HG03039 (cell line): ENCODE results near the gene ARHGEF28.

ENCODE experiments used
- ATAC-seq: cut with Tn5 transposase; IDR thresholded peaks from one replicate; pipeline ENCODE4 v1.9.1; 2021; ENCODE audit warnings: mild to moderate bottlenecking, moderate library complexity; ENCODE audit not compliant: unreplicated experiment

Gene ARHGEF28

DNA sequence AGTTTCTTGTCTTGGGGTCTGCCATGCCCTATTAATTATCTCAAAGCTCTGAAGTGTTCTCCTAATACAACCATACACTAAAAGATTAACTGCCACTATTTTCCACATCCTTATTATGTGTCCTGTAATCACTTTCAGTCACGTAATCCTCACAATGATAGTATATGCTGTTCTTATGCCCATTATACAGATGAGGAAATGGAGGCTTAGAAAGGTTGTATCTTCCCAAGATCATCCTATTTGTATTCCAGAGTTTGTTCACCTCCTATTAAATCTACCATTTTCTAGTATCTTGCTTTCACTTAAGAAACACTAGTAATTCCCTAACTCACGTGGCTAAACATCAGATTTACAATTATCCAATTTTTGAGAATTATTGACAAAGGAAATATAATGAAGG, 2.9 kb upstream of the ARHGEF28 start:
- no peak for ATAC-seq

DNA sequence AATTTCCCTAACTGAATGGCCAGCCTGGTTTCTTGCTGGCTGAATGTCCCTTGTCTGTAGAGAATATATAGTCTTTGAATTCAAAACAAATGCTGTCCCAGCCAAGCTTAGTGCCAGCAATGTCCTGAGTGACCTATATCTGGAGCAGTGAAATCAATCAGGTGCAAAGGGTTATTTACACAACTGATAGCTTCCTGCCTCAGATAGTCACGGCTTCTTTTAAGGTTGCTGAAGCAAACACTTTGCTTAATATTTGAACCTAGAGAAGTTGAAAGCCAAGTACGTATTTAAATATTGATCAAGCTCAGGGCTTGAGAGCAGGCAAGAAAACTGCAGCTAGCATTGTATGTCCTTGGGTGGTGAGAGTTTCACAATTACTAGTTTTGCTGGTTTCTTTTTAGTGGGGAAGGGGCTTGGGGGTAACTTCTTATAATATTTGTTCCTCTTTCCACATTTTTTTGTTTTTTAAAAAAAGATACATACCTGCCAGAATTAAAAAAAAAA, 2.0 kb upstream of the ARHGEF28 start:
- no peak for ATAC-seq

DNA sequence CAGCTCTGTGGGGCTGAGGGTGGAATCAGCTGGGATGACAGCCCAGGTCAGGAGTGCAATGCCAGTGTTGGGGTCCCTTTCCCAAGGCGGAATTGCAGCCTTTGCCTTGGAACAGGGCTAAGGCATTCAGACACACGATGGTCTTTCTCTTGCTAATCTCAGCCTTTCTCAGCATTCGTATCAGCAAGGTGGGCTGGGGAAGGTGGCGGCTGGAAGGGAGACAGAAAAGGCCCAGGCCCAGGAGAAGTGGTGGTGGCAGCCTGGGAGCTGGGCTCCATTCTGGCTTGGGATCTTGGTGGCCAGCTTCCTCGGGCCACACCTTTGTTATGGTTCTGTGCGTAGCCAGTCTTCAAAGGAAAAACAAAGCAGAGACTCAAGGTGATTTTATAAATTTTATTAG, 1.1 kb upstream of the ARHGEF28 start:
- ATAC-seq = no peak

DNA sequence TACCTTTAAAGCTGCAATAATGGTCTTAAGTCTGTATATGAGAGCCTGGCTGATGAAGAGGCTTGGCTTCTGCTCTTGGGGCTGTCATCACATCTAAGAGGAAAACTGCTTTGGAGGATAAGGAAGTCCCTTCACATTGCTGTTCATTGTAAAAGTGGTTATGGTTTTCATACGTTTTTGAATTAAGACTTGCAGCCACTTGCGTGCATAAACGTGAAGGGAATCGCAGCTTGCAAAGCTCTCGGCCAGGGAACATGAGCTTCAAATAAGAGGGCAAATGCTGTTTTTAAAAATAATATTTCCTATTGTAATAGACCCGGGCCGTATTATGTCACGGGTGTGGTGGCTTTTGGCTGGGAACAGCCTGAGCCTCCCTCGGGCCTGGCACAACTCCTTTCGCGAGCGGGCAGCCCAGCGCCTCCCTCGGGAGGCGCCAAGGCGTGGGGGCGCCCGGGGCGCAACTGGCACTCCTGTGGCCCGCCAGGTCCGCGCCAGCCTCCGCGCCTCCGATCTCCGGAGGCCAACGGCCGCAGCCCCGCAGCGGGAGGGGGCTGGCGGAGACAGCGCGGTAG, 538 bp upstream of the ARHGEF28 start:
- peak; percentile 26 for ATAC-seq

DNA sequence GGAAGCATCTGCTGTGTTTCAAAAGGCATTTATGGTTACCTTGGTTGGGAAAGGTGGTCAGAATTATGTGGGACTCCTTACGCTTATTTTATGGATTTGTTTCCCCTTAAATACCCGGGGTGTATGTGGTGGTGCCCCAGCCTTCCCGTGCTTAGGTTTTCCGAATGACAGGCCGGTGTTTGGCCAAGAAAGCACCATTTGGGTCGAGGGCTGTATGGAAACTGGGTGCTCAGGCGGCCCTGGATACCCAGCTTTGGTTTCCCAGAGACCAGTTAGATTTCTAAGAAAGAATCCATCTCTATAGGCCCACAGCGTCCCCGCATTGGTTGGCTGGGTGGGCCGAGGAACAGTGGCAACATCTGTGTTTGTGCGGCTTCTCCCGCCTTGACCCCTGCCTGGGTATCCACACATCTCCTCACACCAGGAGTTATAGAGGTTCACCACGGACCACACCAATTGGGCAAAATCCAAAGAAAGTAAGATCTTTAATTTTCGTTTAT, 868 bp downstream of the ARHGEF28 start:
- ATAC-seq = no peak

DNA sequence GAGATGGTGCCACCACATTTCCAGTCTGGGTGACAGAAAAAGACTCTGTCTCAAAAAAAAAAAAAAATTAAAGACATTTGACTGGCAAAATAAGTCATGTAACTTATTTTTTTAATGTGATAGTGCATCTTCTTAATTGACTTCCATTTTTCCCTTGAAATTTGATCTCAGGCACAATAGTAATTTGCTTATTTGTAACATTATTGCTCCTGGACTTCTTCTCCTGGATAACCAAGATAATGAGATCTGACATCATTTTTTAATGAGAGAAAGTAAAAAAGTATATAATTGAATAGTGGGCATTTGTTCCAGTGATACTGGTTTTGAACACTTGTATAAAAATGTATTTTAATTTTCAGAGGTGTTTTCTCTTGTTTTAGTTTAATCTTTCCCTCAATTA, 3.5 kb downstream of the ARHGEF28 start:
- ATAC-seq = no peak

DNA sequence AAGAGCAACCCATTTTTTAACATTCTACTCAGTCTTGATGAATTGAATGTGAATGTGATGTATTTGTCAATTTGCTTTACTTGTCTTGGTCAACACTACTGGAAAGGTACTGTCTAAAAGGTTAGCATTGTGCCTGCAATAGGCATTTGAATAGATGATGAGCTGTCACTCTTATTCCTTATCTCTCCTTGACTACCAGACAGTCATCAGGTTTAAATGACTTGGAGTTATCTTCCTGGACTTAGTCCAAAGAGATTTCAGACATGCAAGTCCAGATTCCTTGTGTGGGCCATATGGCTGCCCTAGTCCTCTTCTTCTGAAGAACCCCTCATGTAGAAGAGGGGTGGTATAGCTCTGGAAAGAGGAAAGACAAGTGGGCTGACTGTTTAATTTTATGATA, 4.8 kb downstream of the ARHGEF28 start:
- ATAC-seq = no peak

DNA sequence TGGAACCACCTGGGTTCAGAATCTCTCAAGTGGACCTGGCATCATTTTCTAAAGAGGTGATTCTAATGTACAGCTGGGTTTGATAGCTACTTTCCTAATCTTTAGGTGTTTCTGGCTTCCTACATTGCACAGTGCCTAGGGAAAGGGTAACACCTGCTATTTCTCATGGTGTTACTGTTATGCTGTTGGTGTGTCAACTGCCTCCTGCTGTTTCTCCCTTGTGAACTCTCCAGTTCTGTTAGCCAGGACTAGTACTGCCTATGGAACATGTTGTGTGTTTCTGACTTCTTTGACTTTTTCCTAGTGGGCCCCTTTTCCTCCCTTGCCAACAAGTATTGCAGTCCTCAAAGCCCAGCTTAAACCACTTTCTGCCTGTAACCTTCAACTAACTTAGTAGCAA, 5.5 kb downstream of the ARHGEF28 start:
- no peak for ATAC-seq

DNA sequence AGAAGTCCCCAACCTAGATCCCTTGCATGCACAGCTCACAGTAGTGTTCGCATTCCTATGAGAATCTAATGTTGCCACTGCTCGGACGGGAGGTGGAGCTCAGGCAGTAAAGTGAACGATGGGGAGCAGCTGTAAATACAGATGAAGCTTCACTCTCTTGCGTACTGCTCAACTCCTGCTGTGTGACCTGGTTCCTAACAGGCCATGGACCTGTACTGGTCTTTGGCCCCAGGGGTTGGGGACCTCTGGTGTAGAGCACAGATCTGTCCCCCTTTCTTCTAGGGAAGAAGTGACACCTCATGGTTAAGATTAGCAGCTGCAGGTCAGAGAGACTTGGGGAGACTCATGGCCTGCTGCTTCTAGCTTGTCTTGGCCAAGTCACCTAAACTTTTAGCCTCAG, 7.1 kb downstream of the ARHGEF28 start:
- no peak for ATAC-seq

DNA sequence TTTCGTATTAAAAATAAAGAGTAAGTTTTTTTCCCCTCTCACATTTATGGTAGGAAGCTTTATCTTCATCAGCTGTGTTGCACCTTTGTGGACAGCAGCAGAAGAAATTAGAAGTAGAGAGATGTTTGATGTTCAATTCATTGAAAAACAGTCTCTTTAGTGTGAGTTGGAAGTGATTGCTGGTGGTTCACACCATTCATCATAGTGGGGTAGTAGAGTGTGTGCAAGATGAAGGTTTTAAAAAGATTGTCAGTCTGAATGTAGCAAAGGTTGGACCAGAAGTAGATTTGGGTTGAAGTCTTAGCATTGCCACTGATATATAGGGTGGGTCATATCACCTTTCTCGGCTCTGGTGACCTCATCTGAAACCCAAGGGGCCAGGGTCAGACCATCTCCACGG, 10.4 kb downstream of the ARHGEF28 start:
- no peak for ATAC-seq

DNA sequence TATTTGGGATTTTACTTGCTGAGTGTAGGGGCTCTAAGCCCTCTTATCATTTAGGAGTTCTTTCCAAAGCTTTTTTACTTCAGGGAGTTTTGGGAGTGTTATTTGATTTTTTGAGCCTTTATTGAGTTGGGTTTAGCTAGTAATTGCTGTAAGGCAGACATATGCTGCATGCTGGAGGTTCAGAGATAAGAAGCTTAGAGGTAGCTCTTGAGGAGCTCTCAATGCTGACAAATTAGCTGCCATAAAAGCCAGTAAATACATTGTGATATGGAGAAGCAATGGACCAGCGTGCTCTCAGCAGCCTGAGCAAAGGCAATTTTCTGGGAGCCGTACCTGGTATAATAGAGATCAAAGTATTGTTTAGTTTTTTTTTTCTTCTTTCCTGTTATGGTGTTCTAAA, 11.6 kb downstream of the ARHGEF28 start:
- ATAC-seq = no peak

DNA sequence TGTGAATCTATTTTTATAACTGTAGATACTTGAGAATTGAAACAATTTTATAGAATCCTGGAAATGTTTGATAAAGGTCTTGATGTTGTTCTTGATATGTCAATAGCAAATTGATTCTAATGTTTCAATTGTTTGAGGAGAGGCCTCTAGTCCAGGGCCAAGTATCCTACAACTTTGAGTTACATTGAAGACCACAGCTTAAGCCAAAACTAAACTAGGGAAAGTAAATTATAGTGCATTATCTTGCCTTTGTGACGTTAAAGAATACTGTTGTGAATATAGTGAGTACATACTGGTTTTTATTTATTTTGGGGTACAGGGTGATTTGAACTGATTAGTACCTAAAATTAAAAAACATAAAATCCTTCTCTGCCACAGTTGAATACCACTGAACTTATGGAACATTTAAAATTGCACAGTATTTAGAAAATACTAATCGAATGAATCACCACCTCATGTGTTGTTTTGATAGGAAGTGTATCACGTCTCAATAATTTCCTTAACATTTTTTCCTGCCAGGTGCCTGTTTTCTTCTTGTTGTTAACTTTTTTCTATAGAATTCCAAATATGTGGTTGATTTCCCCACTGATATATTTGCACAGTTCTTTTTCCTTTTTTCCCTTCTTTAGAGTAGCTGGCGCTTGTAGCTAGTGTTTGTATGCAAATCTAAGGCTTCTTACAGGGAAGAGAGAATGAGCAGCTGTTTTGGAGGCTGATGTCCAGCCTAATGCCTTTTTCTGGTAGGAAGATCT, 12.5 kb downstream of the ARHGEF28 start:
- ATAC-seq = no peak

DNA sequence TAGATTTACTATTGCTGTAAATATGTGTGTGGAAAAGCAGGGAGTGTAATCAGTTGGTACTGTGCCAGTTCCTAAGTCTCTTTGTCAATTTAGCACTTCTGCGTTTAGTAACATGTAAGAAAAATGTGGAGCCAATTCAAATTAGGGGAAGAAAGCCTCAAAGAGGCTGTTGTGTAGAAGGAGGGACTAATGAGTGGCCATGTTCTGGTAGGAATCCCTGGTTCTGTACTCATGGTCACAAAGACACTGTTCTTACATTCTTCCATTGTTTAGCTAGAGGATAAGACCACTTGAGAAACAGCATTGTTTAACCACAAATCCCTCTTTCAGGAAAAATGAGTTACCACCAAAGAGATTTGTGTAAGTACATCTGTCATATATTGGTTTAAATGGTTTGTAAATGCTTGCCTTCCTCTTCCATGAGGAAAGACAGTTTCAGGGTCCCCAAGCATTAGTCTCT, 14.9 kb downstream of the ARHGEF28 start:
- no peak for ATAC-seq

DNA sequence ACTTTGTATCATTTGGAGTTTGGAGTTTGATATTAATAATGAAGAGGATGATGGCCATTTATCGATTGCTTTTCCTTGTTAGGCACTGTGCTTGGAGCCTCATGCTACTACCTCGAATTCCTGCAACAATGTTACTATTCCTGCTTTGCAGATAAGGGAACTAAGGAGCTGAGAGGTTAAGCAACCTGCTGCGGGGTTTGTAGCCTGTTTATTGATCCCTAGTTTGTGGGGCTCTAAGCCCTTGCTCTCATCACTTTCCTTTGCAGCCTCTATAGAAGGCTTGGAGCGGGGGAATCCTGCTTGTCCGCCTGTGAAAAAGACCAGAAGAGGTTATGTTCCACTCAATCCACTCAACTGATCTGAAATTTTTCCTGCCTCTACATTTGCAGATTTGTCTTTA, 15.8 kb downstream of the ARHGEF28 start:
- ATAC-seq = no peak

DNA sequence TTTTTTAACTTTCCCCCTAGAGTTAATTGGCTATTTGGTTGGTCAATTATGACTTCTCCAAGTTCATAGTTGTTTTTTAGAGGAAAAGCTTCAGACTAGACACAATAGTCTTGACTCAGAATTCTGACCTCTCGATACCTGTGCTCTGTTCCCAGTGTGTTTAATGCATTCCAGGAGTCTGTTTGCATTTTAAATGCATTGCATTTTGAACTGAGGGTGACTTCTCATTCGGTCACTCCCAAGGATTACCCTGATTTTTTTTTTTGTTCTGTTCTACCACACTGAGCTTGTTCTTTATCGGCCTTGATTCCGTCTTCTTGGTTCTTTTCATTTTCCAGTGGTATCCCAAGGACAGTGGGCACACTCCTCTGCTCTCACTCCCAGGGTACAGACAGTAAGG, 16.3 kb downstream of the ARHGEF28 start:
- no peak for ATAC-seq

DNA sequence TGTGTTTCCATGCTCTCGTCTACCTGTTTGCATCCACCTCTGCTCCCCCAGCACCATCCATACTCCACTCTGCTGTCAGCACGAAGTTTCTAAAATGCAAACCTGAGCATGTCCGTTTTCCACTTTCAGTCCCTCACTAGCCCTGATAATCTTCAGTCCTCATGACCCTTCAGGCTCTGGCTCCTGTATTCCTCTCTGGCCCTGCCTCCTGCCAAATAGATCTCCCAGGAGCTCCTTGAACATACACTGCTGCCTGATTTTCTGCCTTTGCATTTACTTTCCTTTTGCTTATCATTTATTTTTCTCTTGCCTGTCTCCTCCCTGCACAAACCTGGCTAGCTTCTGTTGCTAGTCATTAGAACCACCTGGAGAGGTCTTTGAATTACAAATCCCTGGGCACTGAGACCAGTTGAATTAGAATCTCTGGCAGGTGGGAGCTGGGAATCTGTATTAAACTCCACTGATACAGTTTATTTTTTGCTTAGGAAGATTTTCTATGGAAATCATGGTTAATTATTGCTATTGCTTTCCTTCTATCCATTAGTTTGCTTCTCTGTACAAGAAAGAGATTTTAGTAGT, 18.5 kb downstream of the ARHGEF28 start:
- ATAC-seq = no peak

DNA sequence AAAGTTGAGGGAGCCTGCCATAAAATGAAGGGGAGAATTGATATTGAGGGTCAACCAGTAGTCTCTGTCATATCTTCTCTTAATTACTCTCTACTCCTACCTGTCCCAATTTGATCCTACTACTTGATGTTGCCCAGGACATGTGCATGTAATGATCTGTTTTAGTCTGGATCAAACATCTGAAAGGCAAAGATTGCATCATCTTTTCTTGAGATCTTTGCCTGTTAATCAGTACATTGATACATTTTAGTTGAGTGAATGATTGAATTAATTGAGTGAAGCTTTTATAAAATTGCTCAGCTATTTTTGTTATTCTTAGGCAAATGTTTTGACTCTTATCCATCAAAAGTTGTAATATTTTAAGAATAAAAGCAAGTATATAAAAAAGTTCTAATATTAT, 21.7 kb downstream of the ARHGEF28 start:
- no peak for ATAC-seq

DNA sequence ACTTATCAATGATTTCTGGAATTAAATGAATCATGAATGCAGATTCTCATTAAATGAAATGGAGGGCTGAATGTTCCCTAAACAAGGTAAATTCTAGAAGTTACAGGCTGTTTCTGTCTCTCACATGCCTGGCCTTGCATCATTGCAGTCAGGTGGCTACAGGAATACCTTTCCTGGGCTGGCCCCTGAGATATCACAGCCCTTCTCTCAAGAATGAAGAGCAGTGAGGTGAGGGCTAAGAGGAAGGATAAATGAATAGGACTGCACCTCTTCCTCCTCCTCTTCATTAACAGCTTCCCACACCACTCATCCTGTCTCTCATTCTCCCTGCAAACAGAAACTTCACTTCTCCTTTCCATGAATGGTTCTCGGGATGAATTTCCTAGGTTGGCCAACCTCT, 22.5 kb downstream of the ARHGEF28 start:
- ATAC-seq = no peak

DNA sequence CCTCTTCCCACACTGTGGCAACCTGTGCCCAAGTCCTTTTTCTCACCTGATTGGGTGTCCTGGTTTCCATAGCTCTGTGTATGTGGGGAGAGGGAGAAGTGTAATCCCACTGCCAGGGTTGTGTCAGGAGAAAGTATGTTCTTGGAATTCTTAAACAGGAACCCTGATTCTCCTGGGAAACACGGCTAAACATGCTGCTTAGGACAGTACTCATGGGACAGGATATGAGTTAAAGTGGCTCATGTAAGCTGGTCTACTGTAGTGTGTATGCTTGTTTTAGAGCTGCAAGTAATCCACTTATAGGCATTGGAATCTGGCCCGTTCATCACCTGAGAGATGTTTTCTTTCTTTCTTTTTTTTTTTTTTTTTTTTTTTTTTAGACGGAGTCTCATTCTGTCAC, 23.9 kb downstream of the ARHGEF28 start:
- ATAC-seq = no peak

DNA sequence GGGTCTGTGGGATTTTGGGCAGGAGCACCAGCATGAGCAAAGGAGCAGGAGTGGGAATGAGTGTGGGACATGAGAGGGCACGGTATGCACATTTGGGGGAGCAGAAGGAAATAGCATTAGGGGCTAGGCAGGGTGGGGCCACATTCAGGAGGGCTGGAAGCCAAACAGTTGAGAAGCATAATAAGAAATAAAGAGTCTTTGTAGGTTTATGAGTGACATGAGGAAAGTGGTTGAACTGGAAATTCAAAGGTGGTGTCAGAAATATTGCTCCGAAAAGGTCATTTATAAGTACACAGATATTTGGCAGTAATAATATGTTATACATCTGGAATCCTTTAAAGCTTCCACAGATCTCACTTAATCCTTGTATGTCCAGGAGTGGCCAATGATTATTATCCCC, 26.4 kb downstream of the ARHGEF28 start:
- ATAC-seq = no peak

DNA sequence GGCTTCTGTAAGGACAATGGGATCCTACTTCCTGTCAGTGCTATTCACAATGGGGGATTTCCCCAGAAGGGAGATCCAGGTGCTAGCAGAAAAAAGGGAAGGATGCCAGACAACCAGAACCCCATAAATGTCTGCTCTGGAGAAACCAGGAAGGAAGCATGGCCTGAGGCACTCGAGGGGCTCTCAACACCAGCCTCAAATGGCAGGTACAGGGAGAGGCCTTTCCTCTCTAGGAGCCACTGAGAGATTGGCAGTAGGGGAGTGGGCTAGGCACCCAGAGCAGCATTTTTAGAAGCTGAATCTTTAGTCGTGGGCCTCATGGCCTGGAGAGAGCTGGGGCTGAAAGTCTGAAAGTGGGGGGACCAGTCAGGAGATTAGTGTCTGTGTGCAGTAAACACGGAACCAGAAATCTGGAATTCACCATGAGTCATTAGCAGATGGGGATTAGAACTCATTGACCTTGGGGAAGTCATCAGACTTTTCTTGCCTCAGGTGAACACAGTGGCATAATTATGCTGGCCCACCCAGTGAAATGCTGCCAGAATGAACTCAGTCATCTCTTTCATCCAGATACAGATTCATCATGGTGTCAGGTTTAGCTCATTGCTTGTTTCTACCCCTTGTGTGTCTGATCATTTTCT, 28.3 kb downstream of the ARHGEF28 start:
- ATAC-seq = peak; percentile 68
